Articular chondrocyte of knee joint (primary cell): ENCODE measurements around the gene ASB2. TPM values are rescaled to one million over a fixed set of nuclear protein-coding genes. Genes with fewer than 3 reads are reported as not detected.

ENCODE experiments used
- small RNA-seq: library from RNA; depleted of rRNA; stranded (forward); fragments of <200 nt; gene quantifications from one replicate; pipeline ENCODE3, GENCODE V24; 2012
- total RNA-seq: library from RNA; depleted of rRNA; stranded (reverse); fragments of >200 nt; gene quantifications from 2 replicates; pipeline ENCODE4 v1.2.3, GENCODE V29; 2012

The ASB2 gene, protein sequence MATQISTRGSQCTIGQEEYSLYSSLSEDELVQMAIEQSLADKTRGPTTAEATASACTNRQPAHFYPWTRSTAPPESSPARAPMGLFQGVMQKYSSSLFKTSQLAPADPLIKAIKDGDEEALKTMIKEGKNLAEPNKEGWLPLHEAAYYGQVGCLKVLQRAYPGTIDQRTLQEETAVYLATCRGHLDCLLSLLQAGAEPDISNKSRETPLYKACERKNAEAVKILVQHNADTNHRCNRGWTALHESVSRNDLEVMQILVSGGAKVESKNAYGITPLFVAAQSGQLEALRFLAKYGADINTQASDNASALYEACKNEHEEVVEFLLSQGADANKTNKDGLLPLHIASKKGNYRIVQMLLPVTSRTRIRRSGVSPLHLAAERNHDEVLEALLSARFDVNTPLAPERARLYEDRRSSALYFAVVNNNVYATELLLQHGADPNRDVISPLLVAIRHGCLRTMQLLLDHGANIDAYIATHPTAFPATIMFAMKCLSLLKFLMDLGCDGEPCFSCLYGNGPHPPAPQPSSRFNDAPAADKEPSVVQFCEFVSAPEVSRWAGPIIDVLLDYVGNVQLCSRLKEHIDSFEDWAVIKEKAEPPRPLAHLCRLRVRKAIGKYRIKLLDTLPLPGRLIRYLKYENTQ
- total RNA-seq, result not detected in 2 replicates

DNA sequence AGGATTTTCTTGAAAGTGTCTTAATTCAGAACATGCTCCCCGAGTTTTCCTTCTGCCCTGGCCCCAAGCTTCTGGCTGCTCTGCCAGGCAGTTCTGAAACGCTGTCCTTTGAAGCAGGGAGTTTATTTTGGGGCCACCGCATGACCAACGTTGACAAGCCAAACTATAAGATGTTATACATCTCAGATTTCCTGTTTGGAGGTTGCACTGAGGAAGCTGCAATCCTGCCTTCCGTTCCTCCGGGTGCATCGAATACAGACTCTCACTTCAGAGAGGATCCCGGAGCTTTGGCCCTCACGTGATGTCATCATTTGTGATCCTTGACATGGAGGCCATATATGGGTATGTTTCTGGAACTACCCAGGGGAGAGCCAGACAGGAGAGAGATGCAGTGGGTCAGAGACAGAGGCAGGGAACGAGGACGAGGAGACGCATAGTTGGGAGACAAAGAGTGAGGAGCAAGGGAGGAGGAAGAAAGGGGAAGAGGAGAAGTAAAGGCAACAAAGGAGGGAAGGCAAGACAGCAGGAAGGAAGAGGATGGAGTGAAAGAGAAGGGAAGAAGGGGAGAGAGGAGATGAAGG, at the start of gene ASB2:
ASB2 (minus strand) TSS at position 94 of the 581 bp plus-strand sequence. CDS start 12,031 bp downstream, outside the sequence.

DNA sequence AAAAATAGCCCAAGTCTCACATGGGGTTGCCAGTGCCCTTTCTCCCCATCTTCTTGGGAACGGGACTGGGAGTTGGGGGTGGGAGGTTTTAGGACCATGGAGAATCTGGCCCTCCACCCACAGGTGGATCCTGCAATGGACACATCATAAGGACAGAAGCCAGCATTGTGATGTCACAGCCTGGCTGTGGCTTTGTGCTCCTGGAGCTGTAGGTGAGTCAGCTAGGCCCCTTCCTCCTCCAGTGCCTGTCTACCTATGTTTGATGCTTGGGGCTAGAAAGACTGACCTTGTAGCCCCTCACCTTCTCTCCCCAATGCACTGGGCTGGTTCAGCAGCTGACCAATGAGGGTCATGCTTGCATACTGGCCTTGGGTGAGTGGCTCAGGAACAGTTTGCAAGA, 20.7 kb upstream of the ASB2 start, which contains the start of gene CCDC197:
CCDC197 (plus strand) TSS at position 220 of the 400 bp plus-strand sequence. CDS start 831 bp downstream, outside the sequence.

DNA sequence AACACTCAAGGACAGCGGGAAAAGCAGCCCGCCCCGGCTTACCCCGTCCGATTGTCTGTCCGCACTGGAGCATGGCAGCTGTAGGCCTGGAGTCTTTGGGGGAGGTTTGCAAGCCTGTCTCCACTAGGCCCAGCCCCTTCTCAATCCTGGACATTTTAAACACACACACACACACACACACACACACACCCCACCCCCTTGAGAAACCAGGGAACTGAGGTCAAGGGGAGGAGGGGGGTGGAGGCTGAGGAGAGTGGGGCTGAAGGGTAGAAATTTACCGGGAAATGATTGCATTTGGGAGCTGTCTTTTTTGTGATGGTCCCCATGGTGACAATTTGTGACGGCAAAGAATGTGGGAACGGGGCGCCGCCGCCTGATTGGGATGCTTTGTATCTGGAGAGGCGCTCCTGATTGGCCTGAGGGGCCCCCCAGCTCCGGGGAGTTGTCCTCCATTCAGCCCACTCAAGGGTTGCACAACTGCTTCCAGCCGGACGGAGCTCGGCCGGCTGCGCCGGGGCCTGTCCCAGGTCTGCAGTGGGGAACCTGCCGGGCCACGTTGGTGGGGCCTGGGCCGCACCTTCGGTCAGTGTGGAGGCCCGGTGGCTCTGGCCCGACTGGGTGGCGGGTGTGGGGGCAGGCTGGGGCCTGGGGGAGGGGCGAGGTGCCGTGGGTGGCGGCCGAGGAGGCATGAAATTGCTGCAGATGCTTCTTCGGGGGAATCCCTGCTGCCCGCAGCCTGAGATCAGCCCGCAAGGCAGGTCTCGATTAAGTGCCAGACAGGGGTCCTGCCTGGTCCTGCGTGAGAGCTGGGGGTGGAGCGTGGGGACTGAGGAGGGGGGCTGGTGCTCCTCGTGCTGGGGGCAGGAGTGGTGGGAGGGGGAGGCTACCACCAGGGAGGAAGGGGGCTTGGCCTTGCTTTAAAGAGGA, 49.2 kb downstream of the ASB2 start, which contains the start of gene FAM181A:
FAM181A (plus strand) TSS at position 472 of the 927 bp plus-strand sequence. CDS start 942 bp downstream, outside the sequence.

Small RNA genes within 50 kb of the gene (small RNA-seq; reads per million reads assigned to genes)
- gene MIR4506, result not detected

Other genes with a start within 250 kb of the ASB2 start
- gene PRIMA1, start 188.1 kb downstream of the ASB2 start, total RNA-seq, result 0.65 and 1.0 TPM in 2 replicates
- gene FAM181A, start 49.2 kb downstream of the ASB2 start, total RNA-seq, result not detected in 2 replicates
- gene CCDC197, start 20.7 kb upstream of the ASB2 start, total RNA-seq, result not detected in 2 replicates
- gene OTUB2, start 49.8 kb upstream of the ASB2 start, total RNA-seq, result 1.3 and 2.5 TPM in 2 replicates
- 151 and 172 TPM in 2 replicates for gene DDX24, start 104.6 kb upstream of the ASB2 start, total RNA-seq
- gene IFI27L1, start 104.7 kb upstream of the ASB2 start, total RNA-seq, result 7.1 and 11.2 TPM in 2 replicates
- 66.0 and 68.9 TPM in 2 replicates for gene IFI27, start 134.2 kb upstream of the ASB2 start, total RNA-seq
- 80.9 and 104 TPM in 2 replicates for gene IFI27L2, start 153.0 kb upstream of the ASB2 start, total RNA-seq
- gene PPP4R4, start 197.8 kb upstream of the ASB2 start, total RNA-seq, result 6.6 and 9.4 TPM in 2 replicates